GM12892 (cell line): ENCODE measurements around the gene COMTD1.

Experiments used
- POLR2A ChIP-seq: IDR thresholded peaks from 2 replicates; pipeline ENCODE4 v1.6.1; 2011; ENCODE audit warnings: low read depth, low read length, control low read depth
- POLR2AphosphoS5 ChIP-seq: IDR thresholded peaks from 2 replicates; pipeline ENCODE4 v1.6.1; 2011; ENCODE audit warnings: low read depth, low read length, control low read depth
- TAF1 ChIP-seq: IDR thresholded peaks from 2 replicates; pipeline ENCODE4 v1.6.1; 2011; ENCODE audit warnings: low read depth, mild to moderate bottlenecking, control low read depth, low read length, borderline replicate concordance

- TF ChIP-seq POLR2AphosphoS5 (no peak), POLR2A (no peak), TAF1 (no peak)
Measured at GRCh38 chr10:75272094-75272493, 36.3 kb upstream of the COMTD1 start.
